Upper lobe of left lung (tissue), 6 donors: ENCODE measurements around the gene PPIL1. TPM values are rescaled to one million over a fixed set of nuclear protein-coding genes. Genes with fewer than 3 reads are reported as not detected.

Experiments used
- ATAC-seq, 2 donors: fragments of 200-7000 bp; cut with Tn5 transposase; one replicate each; pipeline ENCODE4 v1.9.1; 2022; ENCODE audit warnings: mild to moderate bottlenecking in 2 of 2, moderate library complexity in 2 of 2; ENCODE audit not compliant: low FRiP score in 2 of 2
- DNase-seq, 2 donors: peaks; one replicate each; pipeline ENCODE4 v3.0.0-alpha.2; 2019 to 2020
- H3K27ac ChIP-seq, 4 donors: fragments of 200-600 bp; sonication (generic); one replicate each; pipeline ENCODE4 v1.5.1; 2016 to 2019
- H3K27me3 ChIP-seq, 4 donors: fragments of 200-600 bp; sonication (generic); one replicate each; pipeline ENCODE4 v1.5.1; 2017 to 2019
- H3K36me3 ChIP-seq, 4 donors: fragments of 200-600 bp; sonication (generic); one replicate each; pipeline ENCODE4 v1.5.1; 2016 to 2019
- H3K4me1 ChIP-seq, 4 donors: fragments of 200-600 bp; sonication (generic); one replicate each; pipeline ENCODE4 v1.5.1; 2018 to 2019
- H3K4me3 ChIP-seq, 4 donors: fragments of 200-600 bp; sonication (generic); one replicate each; pipeline ENCODE4 v1.5.1; 2017 to 2019; ENCODE audit warnings: mild to moderate bottlenecking in 2 of 4, moderate library complexity in 1 of 4
- H3K9me3 ChIP-seq, 4 donors: fragments of 200-600 bp; sonication (generic); one replicate each; pipeline ENCODE4 v1.5.1; 2018 to 2019
- EP300 ChIP-seq, 4 donors: sonication (generic); formaldehyde crosslinking; IDR thresholded peaks; one replicate each; pipeline ENCODE4 v1.5.1; 2017; ENCODE audit warnings: antibody characterized with exemption in 4 of 4, control low read depth in 2 of 4
- POLR2A ChIP-seq, 4 donors: fragments of 450-650 bp; IDR thresholded peaks; one replicate each; pipeline ENCODE4 v1.5.1; 2016 to 2017; ENCODE audit warnings: antibody characterized with exemption in 4 of 4, mild to moderate bottlenecking in 2 of 4
- POLR2AphosphoS5 ChIP-seq, 2 donors: sonication (generic); formaldehyde crosslinking; IDR thresholded peaks; one replicate each; pipeline ENCODE4 v1.5.1; 2017; ENCODE audit warnings: antibody characterized with exemption in 2 of 2
- WGBS, 2 donors: methylation state at CpG; one replicate each; pipeline ENCODE4 v1.1.5; 2017 to 2018; 5-methylcytosine and 5-hydroxymethylcytosine counted together
- total RNA-seq, 6 donors: library from RNA; depleted of rRNA in 4 of 6; stranded (reverse); fragments of >200 nt in 4 of 6; gene quantifications; one replicate each; pipeline versions ENCODE4 v1.1.0 to v1.2.1, GENCODE V29; 2016 to 2021
- TF ChIP-seq, protein P1 (sequence below), 6 experiments: fragments of 450-650 bp in 4 of 6; fragments of 200-600 bp in 2 of 6; sonication (generic) in 2 of 6; IDR thresholded peaks; one replicate each; pipeline ENCODE4 v1.5.1; 2016 to 2019; ENCODE audit warnings: antibody characterized with exemption in 6 of 6
- donor health status: DM: no; HTN: no; CAD: no; lungs with moderate emphysema.
- donor health status: DM: no; HTN: yes; CAD: no; lungs with severe emphysema.

Gene PPIL1
- total RNA-seq, 6 donors from 2014 or later: 2.2 to 21.7 (median 11.9) TPM

DNA sequence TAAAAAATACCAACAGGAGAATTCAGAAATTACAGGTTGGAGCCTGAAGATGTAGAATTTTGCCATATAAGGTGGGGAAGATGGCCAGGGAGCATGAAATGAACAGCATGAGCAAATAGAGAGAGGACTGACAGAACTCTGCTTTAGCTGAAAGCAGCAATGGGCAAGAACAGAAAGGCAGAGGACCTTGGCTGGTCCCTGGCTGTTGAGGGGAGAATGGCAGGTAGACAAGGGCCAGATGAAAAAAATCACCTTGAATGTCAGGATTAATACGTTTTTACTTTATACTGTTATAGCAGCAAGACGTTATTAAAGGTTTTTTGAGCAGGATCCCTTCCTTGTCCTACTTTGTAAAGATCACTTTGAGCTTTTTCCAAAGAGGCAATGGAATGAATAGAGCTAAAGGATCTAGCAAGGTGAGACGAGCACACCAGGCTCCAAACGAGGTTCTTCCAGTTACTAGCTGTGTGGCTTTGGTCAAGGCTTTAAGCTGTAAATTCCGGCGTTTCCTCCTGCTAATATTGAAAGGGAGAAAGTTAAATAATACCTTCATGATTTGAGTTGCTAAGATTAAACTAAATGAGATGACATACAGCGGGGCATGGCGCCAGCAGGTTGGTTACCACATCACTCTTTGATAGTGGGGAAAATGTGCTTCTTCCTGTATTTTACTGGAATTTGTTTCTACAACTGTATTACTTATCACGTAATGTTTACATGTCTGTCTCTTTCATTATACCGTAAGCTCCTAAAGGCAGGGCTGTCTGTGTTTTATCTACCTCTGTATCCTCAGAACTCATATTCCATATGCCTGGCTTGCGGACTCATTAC lies 776 bp downstream of the PPIL1 start:
- Histone ChIP-seq H3K27ac (peak overlapping the region; percentile 86 to 94 (median 91)), H3K4me3 (peak overlapping the region; percentile 83 to 94 (median 88)), H3K4me1 (peaks cover 13 to 25% (median 15%) of the 10 kb centered on the region in 4 donors), H3K9me3 (no peaks in the 10 kb centered on the region), H3K27me3 (no peaks in the 10 kb centered on the region), H3K36me3 (peaks cover 0 to 24% (median 2%) of the 10 kb centered on the region in 4 donors)
- ATAC-seq (peak in 1 of 2 donors; percentile 23), DNase-seq (no peak)
- WGBS, 2 donors: 12 to 15% methylated on average over 11 of the region's 11 CpGs
- TF ChIP-seq POLR2AphosphoS5 (IDR thresholded peaks at IDR 0.05) (no peak), POLR2A (IDR thresholded peaks at IDR 0.05) (no peak)
- TF ChIP-seq, protein P1, sequence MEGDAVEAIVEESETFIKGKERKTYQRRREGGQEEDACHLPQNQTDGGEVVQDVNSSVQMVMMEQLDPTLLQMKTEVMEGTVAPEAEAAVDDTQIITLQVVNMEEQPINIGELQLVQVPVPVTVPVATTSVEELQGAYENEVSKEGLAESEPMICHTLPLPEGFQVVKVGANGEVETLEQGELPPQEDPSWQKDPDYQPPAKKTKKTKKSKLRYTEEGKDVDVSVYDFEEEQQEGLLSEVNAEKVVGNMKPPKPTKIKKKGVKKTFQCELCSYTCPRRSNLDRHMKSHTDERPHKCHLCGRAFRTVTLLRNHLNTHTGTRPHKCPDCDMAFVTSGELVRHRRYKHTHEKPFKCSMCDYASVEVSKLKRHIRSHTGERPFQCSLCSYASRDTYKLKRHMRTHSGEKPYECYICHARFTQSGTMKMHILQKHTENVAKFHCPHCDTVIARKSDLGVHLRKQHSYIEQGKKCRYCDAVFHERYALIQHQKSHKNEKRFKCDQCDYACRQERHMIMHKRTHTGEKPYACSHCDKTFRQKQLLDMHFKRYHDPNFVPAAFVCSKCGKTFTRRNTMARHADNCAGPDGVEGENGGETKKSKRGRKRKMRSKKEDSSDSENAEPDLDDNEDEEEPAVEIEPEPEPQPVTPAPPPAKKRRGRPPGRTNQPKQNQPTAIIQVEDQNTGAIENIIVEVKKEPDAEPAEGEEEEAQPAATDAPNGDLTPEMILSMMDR (IDR thresholded peaks at IDR 0.05): peak in 1 of 6 experiments; percentile 8

DNA sequence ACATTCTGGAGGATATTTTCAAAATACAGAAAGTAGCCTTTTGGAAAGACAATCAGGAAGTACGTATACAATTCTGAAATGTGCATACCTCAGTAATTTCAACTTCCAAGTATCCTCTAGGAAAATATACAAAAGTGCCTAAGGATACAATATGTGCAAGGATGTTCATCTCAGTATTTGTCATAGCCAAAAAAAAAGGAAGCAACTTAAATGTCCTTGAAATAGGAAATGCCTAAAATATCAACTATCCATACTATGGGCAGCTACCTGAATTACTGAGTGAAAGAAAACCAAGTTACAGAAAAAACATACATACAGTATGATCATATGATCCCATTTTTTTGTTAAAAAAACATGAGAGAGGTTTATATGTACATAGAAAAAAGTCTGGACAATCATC lies 1.5 kb downstream of the PPIL1 start:
- DNase-seq (no peak), ATAC-seq (no peak)
- no peak overlapping the region for H3K4me3 ChIP-seq
- WGBS, 2 donors: 95 to 100% methylated on average over 1 of the region's 1 CpG
- TF ChIP-seq POLR2A (IDR thresholded peaks at IDR 0.05) (no peak), EP300 (IDR thresholded peaks at IDR 0.05) (no peak), POLR2AphosphoS5 (IDR thresholded peaks at IDR 0.05) (no peak)
- TF ChIP-seq, protein P1 (IDR thresholded peaks at IDR 0.05): no peak
- H3K4me1 ChIP-seq: peaks cover 13 to 25% (median 15%) of the 10 kb centered on the region in 4 donors
- H3K36me3 ChIP-seq: peaks cover 0 to 24% (median 2%) of the 10 kb centered on the region in 4 donors
- no peak overlapping the region for H3K27ac ChIP-seq
- H3K9me3 ChIP-seq: no peaks in the 10 kb centered on the region
- no peaks in the 10 kb centered on the region for H3K27me3 ChIP-seq

DNA sequence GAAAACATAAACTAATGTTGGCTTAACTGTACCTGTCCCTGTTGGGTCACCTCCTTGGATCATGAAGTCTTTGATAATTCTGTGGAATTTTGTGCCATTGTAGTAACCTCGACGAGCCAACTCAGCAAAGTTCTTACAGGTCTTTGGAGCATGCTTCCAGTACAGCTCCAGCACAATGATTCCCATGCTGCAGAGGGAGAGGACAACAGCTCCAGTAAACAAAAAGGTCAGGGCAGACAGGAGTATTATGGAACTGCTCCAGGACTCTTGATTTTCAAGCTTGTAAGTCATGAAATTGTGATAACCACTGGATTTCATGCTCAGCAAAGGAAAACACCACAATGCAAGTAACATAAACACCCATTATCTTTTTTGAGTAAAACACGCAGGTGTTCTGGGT lies 2.9 kb downstream of the PPIL1 start:
- peaks cover 13 to 25% (median 15%) of the 10 kb centered on the region in 4 donors for H3K4me1 ChIP-seq

DNA sequence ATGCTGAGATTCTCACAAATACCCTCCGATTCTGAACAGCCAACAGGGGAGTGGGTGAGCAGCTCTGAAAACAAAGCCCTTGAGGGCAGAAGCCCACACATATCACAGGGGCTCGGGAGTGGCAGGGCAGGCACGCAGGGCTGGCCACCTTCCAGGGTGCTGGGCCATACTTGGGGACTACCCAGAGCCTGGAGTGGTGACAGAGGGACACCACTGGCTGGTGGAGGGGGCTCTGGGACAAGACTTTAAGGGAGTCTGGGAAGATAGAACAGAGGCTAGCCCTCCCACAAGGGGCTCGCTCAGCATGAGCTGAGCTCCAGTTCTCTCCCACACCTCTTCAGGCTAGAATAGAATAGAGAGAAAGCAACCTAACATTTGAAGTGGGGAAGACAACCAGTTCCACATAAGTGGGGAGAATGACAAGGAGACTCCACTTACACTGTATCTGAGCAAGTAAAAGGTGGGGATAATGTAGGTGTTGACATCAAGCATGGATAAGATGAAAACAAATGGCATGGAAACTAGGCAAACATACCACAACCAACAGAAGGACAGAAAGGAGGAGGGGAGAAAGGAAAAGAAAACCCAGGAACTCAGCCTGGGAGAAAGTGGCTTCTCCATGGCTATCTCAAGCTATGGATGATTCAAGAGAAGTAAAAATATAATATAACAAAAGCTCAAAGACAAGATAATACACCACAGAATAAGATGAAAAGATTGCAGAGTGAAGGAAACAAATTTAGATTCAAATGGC lies 7.0 kb downstream of the PPIL1 start:
- Histone ChIP-seq H3K4me3 (no peak overlapping the region), H3K9me3 (no peaks in the 10 kb centered on the region), H3K27me3 (no peaks in the 10 kb centered on the region), H3K36me3 (peaks cover 0 to 35% (median 3%) of the 10 kb centered on the region in 4 donors), H3K27ac (no peak overlapping the region), H3K4me1 (peaks cover 0 to 5% (median 3%) of the 10 kb centered on the region in 4 donors)
- TF ChIP-seq, protein P1 (IDR thresholded peaks at IDR 0.05): no peak
- TF ChIP-seq EP300 (IDR thresholded peaks at IDR 0.05) (no peak), POLR2A (IDR thresholded peaks at IDR 0.05) (no peak), POLR2AphosphoS5 (IDR thresholded peaks at IDR 0.05) (no peak)
- DNase-seq (peak in 1 of 2 donors; percentile 49), ATAC-seq (no peak)
- WGBS, 2 donors: 68 to 80% methylated on average over 4 of the region's 4 CpGs

More for the DNA sequence above, 2.9 kb downstream of the PPIL1 start:
- no peak overlapping the region for H3K27ac ChIP-seq
- H3K36me3 ChIP-seq: peaks cover 0 to 24% (median 2%) of the 10 kb centered on the region in 4 donors
- 88 to 91% methylated on average over 3 of the region's 3 CpGs for WGBS, 2 donors
- TF ChIP-seq, protein P1 (IDR thresholded peaks at IDR 0.05): no peak
- TF ChIP-seq EP300 (IDR thresholded peaks at IDR 0.05): no peak
- TF ChIP-seq POLR2AphosphoS5 (IDR thresholded peaks at IDR 0.05): no peak
- no peak for TF ChIP-seq POLR2A (IDR thresholded peaks at IDR 0.05)
- no peaks in the 10 kb centered on the region for H3K27me3 ChIP-seq
- no peaks in the 10 kb centered on the region for H3K9me3 ChIP-seq
- no peak for ATAC-seq
- no peak overlapping the region for H3K4me3 ChIP-seq
- no peak for DNase-seq
